DND-41 (cell line): ENCODE results near the gene B3GALT4.
A peak's percentile ranks its signal among the peaks of the same experiment; 100 is the strongest.

ENCODE experiments used
- ATAC-seq: fragments of 200-7000 bp; cut with Tn5 transposase; 3 replicates; pipeline ENCODE4 v1.9.1; 2021; ENCODE audit warnings: low read depth; ENCODE audit not compliant: insufficient read depth
- DNase-seq: peaks from one replicate; pipeline ENCODE4 v3.0.0-alpha.2; 2020
- H2AFZ ChIP-seq: 2 replicates; pipeline ENCODE4 v1.6.0; 2012; ENCODE audit warnings: low read depth, low read length
- H3K27ac ChIP-seq: 2 replicates; pipeline ENCODE4 v1.5.1; 2012; ENCODE audit warnings: low read length, inconsistent platforms
- H3K27me3 ChIP-seq: fragments of 200-600 bp; sonication (generic); 2 replicates; pipeline ENCODE4 v1.6.0; 2012; ENCODE audit warnings: low read length, mild to moderate bottlenecking, inconsistent platforms; ENCODE audit not compliant: insufficient read depth, poor library complexity
- H3K36me3 ChIP-seq: 2 replicates; pipeline ENCODE4 v1.5.1; 2012; ENCODE audit warnings: low read length, inconsistent platforms; ENCODE audit not compliant: insufficient read depth
- H3K4me1 ChIP-seq: 2 replicates; pipeline ENCODE4 v1.5.1; 2012; ENCODE audit warnings: mild to moderate bottlenecking, low read length; ENCODE audit not compliant: insufficient read depth
- H3K4me2 ChIP-seq: 2 replicates; pipeline ENCODE4 v1.6.0; 2012; ENCODE audit warnings: mild to moderate bottlenecking, moderate library complexity, low read length, inconsistent platforms; ENCODE audit not compliant: insufficient read depth
- H3K4me3 ChIP-seq, 2 experiments: fragments of 200-600 bp in 1 of 2; shearing (Covaris generic) in 1 of 2; 2 replicates each; pipeline ENCODE4 v1.5.1; 2012 to 2016; ENCODE audit warnings: inconsistent platforms in 2 of 2, low read length in 2 of 2, mild to moderate bottlenecking in 2 of 2, low read depth in 1 of 2, moderate library complexity in 1 of 2
- H3K79me2 ChIP-seq: 2 replicates; pipeline ENCODE4 v1.6.0; 2012; ENCODE audit warnings: low read length, inconsistent platforms; ENCODE audit not compliant: insufficient read depth
- H3K9ac ChIP-seq: 2 replicates; pipeline ENCODE4 v1.6.0; 2012; ENCODE audit warnings: low read depth, mild to moderate bottlenecking, inconsistent platforms, low read length, moderate library complexity
- H3K9me3 ChIP-seq: 2 replicates; pipeline ENCODE4 v1.5.1; 2012; ENCODE audit warnings: low read length, moderate library complexity, mild to moderate bottlenecking, inconsistent platforms; ENCODE audit not compliant: insufficient read depth, severe bottlenecking
- H4K20me1 ChIP-seq: 2 replicates; pipeline ENCODE4 v1.6.0; 2012; ENCODE audit warnings: low read length; ENCODE audit not compliant: insufficient read depth
- EZH2 ChIP-seq: IDR thresholded peaks from 3 replicates; pipeline ENCODE4 v1.6.1; 2012; ENCODE audit warnings: borderline replicate concordance, low read depth, mild to moderate bottlenecking, moderate library complexity, low read length, inconsistent platforms; ENCODE audit not compliant: severe bottlenecking
- TF ChIP-seq, protein P1 (sequence below): IDR thresholded peaks from 2 replicates; pipeline ENCODE4 v1.5.1; 2012; ENCODE audit warnings: borderline replicate concordance, low read length, moderate library complexity, mild to moderate bottlenecking; ENCODE audit not compliant: poor library complexity, severe bottlenecking; ENCODE audit errors: extremely low read depth

B3GALT4 gene

DNA sequence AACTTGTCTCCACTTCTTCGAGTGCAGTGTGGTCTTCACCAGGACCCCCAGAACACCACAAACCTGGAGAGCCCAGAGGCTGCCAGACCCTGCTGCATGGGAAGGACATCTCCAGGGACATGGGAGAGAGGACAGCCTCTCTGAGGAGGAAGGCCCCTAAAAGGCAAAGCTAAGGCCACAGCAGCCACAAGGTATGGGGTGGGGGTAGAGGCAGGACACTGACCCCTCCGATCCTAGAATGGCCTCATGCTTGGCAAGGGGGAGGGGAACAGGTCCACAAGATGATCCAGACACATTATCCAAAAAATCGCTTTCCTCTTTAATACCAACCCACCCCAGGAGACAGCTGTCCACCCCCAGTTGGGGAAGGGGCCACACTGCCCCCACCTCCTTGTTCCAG is 1.9 kb downstream of the B3GALT4 start:
- peaks cover 36% of the 10 kb centered on the region for H4K20me1 ChIP-seq
- H3K4me1 ChIP-seq = peaks cover 44% of the 10 kb centered on the region
- no peak overlapping the region for H3K27ac ChIP-seq
- no peak overlapping the region for H3K4me3 ChIP-seq
- no peaks in the 10 kb centered on the region for H3K27me3 ChIP-seq
- H3K79me2 ChIP-seq = peaks cover 27% of the 10 kb centered on the region
- no peak overlapping the region for H2AFZ ChIP-seq
- TF ChIP-seq, protein P1, sequence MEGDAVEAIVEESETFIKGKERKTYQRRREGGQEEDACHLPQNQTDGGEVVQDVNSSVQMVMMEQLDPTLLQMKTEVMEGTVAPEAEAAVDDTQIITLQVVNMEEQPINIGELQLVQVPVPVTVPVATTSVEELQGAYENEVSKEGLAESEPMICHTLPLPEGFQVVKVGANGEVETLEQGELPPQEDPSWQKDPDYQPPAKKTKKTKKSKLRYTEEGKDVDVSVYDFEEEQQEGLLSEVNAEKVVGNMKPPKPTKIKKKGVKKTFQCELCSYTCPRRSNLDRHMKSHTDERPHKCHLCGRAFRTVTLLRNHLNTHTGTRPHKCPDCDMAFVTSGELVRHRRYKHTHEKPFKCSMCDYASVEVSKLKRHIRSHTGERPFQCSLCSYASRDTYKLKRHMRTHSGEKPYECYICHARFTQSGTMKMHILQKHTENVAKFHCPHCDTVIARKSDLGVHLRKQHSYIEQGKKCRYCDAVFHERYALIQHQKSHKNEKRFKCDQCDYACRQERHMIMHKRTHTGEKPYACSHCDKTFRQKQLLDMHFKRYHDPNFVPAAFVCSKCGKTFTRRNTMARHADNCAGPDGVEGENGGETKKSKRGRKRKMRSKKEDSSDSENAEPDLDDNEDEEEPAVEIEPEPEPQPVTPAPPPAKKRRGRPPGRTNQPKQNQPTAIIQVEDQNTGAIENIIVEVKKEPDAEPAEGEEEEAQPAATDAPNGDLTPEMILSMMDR = no peak
- TF ChIP-seq EZH2 = no peak
- ATAC-seq = no peak
- H3K36me3 ChIP-seq = peaks cover 86% of the 10 kb centered on the region
- DNase-seq = no peak
- peak overlapping the region; percentile 16; the same call in 1 of the 2 replicates for H3K4me2 ChIP-seq
- no peak overlapping the region for H3K9ac ChIP-seq
- H3K9me3 ChIP-seq = no peaks in the 10 kb centered on the region

DNA sequence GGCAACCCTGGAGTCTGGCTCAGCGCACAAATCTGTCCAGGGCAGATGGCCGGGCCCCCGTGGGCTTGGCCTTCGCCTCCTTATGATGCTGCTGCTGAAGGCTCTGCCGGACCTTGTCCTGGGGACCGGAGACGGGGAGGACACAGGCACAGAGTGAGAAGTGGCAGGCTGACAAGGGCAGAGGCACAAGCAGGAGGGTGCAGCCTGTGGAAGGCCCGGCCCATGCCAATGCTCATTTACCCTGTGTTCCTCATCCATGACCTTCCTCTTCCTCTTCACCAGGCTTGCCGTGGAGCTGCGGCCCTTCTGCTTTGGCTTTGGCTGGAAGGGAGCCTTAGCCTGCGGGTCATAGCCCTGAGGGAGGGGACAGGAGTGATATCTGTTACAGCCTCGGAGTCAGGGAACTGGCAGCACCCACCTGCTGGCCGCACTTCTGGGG is 2.4 kb downstream of the B3GALT4 start:
- Histone ChIP-seq H2AFZ (no peak overlapping the region), H3K4me1 (peaks cover 39% of the 10 kb centered on the region), H3K79me2 (peaks cover 22% of the 10 kb centered on the region), H3K9ac (no peak overlapping the region), H3K9me3 (no peaks in the 10 kb centered on the region), H3K36me3 (peaks cover 84% of the 10 kb centered on the region), H4K20me1 (peaks cover 31% of the 10 kb centered on the region), H3K27me3 (no peaks in the 10 kb centered on the region), H3K27ac (no peak overlapping the region), H3K4me2 (peak overlapping the region; percentile 16; the same call in 1 of the 2 replicates), H3K4me3 (no peak overlapping the region)
- TF ChIP-seq, protein P1 = no peak
- TF ChIP-seq EZH2 = no peak
- no peak for ATAC-seq
- DNase-seq = no peak

DNA sequence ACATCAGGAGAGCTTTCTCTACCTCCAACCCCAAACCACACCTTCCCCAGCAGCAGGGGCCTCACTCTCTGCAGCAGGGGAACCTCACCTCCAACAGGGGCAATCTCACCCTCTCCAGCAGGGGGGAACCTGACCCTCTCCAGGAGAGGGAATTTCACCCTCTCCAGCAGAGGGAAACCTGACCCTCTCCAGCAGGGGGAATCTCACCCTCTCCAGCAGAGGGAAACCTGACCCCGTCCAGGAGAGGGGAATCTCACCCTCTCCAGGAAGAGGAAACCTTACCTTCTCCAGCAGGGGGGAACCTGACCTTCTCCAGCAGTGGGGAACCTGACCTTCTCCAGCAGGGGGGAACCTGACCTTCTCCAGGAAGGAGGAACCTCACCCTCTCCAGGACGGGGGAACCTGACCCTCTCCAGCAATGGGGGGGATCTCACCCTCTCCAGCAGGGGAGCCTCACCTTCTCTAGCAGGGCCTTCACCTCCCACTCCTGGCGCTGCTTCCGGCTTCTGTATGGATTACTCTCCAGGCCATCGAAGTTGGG is 3.1 kb downstream of the B3GALT4 start:
- H3K9me3 ChIP-seq = no peaks in the 10 kb centered on the region
- H2AFZ ChIP-seq = no peak overlapping the region
- H3K4me1 ChIP-seq = peaks cover 32% of the 10 kb centered on the region
- no peak overlapping the region for H3K4me2 ChIP-seq
- H3K9ac ChIP-seq = no peak overlapping the region
- peaks cover 15% of the 10 kb centered on the region for H3K79me2 ChIP-seq
- no peaks in the 10 kb centered on the region for H3K27me3 ChIP-seq
- no peak overlapping the region for H3K27ac ChIP-seq
- TF ChIP-seq, protein P1 = peak; percentile 62
- TF ChIP-seq EZH2 = no peak
- no peak overlapping the region for H3K4me3 ChIP-seq
- H4K20me1 ChIP-seq = peaks cover 23% of the 10 kb centered on the region
- ATAC-seq (peak; percentile 9; the same call in 1 of the 3 replicates), DNase-seq (peak; percentile 38)
- peaks cover 84% of the 10 kb centered on the region for H3K36me3 ChIP-seq
